Pericardium fibroblast (primary cell): ENCODE data around the gene ME2. TPM values are rescaled to one million over a fixed set of nuclear protein-coding genes. Genes with fewer than 3 reads are reported as not detected.

Source experiments
- total RNA-seq: library from RNA; depleted of rRNA; stranded (reverse); fragments of >200 nt; gene quantifications from 2 replicates; pipeline ENCODE4 v1.2.3, GENCODE V29; 2015

Gene ME2
- total RNA-seq: 15.7 and 18.9 TPM in 2 replicates

DNA sequence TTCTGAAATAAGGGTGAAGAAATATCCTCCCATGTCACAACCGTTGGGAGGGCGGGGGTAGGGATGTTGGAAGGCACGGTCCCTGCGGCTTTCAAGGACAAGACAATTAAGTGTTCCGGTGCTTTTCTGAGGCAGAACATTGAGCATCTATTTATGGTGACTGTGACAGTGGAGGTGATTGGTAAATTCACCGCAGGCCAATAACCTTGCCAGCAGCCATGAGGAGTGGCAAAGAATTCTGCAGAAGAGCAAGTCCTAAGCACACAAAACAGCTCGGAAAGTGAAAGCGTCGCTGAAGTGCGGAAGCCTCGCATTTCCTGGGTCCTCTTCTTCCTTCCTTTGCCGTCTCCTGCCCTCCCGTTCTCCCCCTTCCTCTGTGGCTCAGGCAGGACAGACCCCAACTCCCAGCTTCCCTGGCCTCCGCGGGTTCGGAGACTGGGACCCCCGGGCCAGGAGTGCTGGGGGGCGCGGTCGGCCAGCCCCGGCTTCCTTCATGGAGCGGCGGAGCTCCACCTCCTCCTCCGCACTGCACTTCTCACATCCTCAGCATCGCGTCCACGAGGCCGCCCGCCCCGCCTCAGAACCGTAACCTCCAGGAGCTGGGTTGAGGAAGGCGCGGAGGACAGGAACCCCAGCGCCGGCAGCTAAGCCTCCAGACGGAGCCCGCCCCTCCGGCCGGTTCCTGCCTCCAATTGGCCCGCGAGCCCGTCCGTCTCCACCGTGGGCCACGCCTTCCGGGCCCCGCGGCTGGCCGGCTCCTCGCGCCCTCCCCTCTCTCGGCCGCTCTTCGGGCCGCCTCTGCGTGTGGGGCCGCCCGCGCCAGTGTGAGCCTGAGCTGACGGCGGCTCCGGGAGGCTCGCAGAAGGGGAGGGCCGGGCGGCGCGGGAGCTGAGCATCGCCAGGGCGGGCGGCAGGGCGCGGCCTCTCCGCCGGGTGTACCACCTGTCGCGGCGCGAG lies at the start of gene ME2:
Gene ME2, plus strand, starts transcription at position 774 of the 957 bp plus-strand sequence. CDS start 16,703 bp downstream, outside the sequence.

DNA sequence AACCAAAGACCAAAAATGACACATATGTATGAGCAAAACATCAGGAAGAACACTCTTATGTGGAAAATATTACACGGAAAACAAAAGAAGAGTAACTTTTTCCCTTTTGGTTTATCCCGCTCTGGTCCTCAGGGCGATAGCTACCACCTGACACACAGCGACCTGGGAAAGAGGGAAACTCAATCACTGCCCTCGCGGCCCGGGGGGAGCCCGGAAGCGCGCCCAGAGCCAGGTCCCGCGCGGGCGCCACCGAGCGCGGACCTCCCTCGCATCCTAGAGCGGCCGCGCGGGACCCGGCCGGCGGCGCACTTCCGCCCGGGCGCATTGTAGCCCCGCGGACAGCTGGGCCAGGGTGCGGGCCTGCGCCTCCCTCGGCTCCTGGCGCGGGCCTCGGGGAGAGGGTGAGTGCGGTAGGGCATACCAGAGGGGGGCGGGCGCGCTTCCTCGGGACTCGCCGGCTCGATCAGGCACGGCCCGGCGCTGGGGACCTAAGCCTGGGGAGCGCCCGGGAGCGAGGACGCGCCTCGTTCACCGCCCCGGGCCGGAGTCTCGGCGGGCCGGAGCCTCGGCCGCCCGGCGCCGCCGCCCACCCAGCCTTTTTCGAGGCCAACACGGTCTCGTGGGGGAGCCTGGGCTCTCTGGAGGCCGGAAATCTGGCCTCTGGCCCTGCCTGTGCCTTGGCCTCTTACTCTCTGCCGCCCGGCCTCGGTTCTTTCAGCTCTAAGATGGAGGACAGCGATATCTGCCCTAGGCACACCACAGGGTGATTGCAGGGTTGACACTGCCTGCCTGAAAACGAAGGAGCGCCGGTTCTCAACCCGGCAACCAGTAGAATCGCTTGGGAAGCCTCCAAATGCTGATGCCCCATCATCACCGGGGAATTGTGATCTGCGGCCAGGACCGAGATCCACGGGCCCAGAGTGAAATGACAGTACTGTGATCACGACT lies 89.1 kb downstream of the ME2 start, which contains the start of gene ELAC1:
Gene ELAC1, plus strand, starts transcription at position 327 of the 948 bp plus-strand sequence. CDS start 6,365 bp downstream, outside the sequence.

Other genes starting within 250 kb of the ME2 start
- gene MRO, start 59.1 kb upstream of the ME2 start, total RNA-seq: 0.82 and 2.0 TPM in 2 replicates
- 7.7 and 8.8 TPM in 2 replicates for gene ELAC1, start 88.9 kb downstream of the ME2 start, total RNA-seq
- gene SMAD4, start 151.1 kb downstream of the ME2 start, total RNA-seq: 50.2 and 65.1 TPM in 2 replicates